Epidermal melanocyte (primary cell): ENCODE measurements around the gene CADM1.

ENCODE experiments used
- DNase-seq: peaks from one replicate; pipeline ENCODE4 v3.0.0; 2011; ENCODE audit warnings: low spot score; ENCODE audit not compliant: insufficient read length

Gene CADM1

DNA sequence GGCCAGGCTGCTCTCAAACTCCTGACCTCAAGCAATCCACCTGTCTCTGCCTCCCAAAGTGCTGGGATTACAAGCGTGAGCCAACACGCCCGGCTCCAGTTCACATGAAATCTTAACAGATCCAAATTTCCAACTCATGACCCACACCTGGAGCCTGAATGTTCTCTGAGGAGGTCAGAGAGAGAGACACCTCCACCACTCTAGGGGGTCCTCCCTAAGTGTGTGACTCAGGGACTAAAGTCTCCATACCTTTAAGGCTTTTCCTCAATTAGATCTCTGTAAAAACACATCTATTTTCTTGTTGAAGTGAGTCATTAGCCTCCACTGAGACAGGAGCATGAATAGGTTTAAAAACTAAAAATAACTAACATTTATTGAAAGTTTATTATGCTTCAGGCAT lies 376.4 kb downstream of the CADM1 start:
- no peak for DNase-seq

DNA sequence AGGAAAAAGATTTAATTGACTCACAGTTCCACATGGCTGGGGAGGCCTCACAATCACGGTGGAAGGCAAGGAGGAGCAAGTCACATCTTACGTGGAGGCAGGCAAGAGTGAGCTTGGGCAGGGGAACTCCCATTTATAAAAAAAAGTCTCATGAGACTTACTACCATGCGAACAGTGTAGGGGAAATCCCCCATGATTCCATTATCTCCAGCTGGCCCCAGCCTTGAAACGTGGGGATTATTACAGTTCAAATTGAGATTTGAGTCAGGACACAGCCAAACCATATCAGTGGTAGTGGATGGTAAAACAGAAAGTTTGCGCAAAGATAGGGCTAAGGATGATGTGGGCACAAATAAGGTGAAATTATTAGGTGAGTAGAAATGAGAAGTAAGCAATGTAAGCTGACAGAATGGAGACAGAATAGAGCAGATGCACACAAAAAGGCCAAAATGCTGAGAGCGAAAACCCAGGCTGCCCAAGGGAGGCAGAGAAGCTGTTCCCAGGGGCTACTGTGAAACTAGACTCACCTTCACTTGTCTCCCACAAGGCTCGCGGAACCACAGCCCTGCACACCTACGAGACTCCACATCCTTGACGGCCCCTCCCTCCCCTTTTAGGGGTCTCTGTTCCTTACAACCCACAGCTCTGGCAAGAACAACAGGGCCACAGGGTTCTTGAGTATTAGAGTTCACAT lies 377.6 kb downstream of the CADM1 start:
- DNase-seq, result no peak

DNA sequence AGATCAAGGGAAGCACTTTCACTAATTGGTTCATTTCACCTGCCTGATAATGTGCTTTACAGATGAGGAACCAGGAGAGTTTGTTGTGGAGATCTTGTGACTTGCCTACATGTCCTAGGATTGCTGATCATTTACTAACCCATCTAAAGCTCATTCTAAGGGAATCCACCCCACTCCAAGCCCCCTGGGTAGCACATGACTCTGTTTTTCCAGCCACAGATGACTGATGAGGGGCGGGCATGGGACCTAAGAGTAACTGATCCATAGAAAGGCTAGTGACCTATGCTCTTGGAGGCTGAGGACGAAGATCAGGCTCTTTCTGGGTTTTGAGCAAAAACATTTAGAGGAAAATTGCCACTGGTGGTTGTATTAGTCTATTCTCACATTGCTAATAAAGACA lies 378.1 kb downstream of the CADM1 start:
- DNase-seq, result no peak

DNA sequence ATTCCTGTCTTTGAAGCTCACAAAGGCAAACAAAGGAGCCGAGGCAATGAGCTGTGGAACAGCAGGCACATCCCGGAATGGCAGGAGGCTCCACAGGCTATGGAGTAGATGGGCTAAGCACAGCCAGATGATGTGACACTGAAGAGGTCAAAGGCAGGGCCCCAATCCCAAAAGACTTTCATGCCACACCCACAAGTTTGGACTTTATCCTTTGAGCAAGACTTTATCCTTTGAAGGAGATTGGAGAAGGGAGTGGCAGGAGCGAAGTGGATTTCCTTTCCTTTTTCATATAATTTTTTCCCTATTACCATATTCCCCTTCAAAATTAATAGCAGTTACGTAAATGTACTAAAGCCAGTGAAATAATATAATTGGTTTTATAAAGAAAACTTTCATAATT lies 379.4 kb downstream of the CADM1 start:
- no peak for DNase-seq

DNA sequence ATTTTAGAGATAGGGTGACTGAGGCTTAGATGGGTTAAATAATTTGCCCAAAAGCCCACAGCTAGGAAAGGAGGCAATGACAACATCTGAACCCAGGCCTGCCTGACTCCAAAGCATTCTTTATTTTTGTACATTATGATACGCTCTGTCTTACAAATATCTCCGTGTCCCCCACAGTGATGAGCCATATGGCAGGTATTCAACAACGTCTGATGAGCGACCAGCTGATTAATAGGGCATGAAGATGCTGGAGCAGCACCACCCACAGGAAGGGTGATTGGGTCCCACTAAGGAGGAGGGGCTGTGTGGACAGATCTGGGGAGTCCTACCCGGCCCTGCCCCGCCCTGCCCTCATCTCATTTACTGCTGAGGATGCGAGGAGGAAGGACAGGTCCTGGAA lies 380.6 kb downstream of the CADM1 start:
- DNase-seq, result no peak

DNA sequence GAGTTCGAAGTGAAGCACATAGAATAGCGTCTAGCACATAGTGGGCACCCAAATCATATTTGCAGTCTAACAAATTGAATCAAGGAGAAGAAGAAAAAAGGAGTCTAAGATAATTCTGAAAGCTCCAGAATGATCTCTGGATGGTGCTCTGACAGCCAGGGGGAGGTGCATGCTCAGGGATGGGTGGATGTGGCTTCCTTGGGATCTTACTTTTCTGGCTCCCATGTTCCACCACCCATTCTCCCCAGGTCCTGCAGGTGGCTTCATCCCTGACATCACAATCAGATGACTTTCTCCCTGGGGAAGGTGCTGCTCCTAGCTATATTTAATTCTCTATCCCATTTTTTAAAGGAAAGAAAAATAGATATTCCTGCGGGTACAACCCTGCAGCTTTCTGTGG lies 381.9 kb downstream of the CADM1 start:
- no peak for DNase-seq
